PC-9 (cell line): ENCODE data around the gene BCL2.

Experiments used
- CTCF ChIP-seq: fragments of 200-600 bp; sonication (generic); conservative IDR thresholded peaks from 2 replicates; pipeline ENCODE4 v1.6.1; 2017; ENCODE audit warnings: mixed run types, antibody characterized with exemption, mild to moderate bottlenecking, moderate library complexity
- EZH2 ChIP-seq: fragments of 200-600 bp; sonication (generic); IDR thresholded peaks from 2 replicates; pipeline ENCODE4 v1.8.0; 2017; ENCODE audit warnings: antibody characterized with exemption, low read depth

- TF ChIP-seq CTCF (no peak), EZH2 (no peak)
These were observed 29.1 kb upstream of the BCL2 start for GRCh38 chr18:63348508-63349136.
